EL (cell line): ENCODE results near the gene EFCAB13.

Source experiments
- DNase-seq: peaks from one replicate; pipeline ENCODE4 v3.0.0-alpha.2; 2016

The EFCAB13 gene

GRCh38 chr17:47323382-47324223 lies at the start of gene EFCAB13:
EFCAB13 (plus strand) TSS chr17:47323955; CDS start chr17:47328354, 4,399 bp downstream.
- peak; percentile 91 for DNase-seq

- no peak for DNase-seq
Measured at GRCh38 chr17:47274319-47275069, 49.3 kb upstream of the EFCAB13 start.

DNA sequence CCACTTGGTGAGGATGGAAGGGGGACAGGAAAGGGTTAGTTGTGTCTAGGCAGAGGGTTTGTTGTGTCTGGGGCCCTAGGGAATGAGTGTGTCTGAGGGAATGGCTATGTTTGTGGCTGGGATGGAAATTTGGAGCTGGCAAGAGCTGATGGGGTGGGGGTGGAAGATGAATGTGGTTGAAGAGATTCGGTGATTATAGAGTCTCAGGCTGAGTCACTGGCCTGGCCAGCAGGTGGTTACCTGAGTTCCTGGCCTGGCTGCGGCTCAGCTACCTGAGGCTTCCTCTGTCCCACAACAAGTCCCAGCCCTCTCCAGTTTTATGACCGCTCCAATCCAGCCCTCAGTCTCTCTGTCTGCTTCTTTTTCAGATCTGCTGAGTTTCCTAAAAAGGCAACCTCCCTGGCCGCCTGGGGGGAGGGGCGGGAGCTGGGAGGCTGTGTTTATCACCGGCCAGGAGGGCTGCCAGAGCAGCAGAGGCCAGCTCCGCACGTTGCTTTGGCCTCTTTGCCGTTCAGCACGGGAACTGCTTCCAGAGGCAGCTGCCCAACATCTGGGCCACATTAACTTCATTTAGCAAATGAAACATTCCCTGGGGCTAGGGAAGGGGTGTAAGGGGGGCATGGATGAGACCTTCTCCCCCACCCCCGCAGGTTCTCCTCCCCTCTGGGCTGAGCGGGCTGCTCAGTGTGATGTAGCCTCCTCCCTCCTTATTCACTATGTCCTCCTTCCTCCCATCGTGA lies 48.3 kb upstream of the EFCAB13 start:
- DNase-seq: peak; percentile 75

DNA sequence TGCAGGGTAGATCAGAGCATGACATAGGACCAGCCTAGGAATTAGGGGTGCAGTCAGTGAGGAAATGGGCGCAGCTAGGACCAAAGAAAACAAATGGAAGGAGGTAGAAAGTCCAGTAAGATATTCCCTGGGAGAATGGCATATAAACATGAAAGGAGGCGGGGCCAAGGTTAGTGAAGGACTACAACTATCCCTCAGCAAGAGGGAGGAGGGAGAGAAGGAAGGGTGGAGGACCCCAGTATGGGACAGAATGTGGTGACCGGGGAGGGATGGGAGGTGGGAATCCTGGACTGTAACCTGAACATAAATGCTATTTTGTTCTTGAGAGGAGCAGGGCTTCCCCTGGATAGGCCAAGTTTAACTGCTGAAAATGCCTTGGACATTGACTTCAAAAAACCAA lies 47.3 kb upstream of the EFCAB13 start:
- no peak for DNase-seq

GRCh38 chr17:47276868-47277267 lies 46.9 kb upstream of the EFCAB13 start:
- peak; percentile 76 for DNase-seq

- DNase-seq: no peak
Measured at GRCh38 chr17:47277921-47278320, 45.8 kb upstream of the EFCAB13 start.

DNA sequence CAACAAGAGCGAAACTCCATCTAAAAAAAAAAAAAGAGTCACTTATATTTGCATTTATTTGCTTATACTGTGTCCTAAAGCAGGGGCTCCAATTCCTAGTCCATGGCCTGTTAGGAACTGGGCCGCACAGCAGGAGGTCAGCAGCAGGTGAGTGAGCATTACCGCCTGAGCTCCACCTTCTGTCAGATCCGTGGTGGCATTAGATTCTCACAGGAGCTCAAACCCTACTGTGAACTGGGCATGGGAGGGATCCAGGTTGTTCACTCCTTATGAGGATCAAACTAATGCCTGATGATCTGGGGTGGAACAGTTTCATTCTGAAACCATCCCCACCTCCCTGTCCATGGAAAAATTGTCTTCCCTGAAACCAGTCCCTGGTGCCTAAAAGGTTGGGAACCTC lies 45.2 kb upstream of the EFCAB13 start:
- no peak for DNase-seq

DNA sequence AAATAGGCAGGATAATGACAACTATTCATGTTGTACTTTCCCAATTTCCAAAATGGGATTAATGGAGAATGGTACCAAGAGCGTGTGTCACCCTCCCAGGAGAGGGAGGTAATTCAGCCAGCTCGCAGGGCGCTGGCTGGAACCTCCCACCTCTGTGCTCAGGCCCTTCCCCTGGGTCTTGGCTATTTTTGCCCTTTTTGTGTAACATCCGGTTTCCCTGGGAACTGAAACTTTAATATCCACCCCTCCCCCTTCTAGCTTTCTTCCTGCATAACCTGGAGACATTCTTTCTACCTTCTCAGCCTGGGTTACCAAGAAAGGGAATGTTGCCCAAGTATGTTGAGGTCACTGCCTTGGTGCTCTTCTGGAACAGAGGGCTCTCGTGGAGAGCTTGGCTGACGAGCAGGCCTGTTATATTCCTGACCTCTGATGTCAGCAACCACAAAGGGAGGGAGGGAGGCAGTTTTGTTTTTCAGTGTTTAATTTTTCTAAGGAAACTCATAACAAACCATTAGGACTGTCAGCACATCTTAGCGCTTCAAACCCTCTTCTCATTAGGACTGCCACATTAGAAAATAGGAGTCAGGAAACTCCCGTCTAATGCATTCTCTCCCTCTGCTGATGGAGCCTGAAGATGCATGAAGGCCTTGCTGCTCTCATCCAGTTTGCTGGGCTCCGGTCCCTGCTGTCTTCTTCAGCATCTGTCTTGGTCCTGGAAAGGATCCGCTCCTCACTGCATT lies 44.5 kb upstream of the EFCAB13 start:
- DNase-seq: peak; percentile 99

DNA sequence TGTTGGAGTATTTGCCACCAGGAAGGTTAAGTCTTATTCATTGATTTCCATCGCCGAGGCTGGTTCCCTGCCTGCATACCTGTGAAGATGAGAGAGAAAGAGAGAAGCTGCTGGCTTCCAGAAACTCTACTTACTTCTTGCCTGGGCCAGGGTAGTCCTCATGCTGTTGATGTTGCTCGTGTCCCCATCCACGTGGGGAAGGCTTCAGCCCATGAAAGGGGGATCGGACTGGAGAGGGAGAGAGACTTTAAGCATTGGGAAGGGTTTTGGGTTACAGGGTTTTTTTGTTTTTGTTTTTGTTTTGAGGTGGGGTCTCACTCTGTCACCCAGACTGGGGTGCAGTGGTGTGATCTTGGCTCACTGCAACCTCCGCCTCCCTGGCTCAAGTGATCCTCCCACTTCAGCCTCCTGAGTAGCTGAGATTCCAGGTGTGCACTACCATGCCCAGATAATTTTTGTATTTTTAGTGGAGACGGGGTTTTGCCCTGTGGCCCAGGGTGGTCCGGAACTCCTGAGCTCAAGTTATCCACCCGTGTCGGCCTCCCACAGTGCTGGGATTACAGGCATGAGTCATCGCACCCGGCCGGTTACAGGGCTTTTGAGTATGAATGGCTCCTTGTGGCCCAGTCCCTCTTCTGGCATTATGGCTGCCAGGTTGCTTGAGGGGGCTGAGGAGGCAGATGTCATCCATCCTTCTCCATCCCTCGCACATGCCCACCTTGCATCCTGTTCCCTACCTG lies 43.5 kb upstream of the EFCAB13 start:
- DNase-seq: peak; percentile 63

GRCh38 chr17:47281216-47281615 lies 42.5 kb upstream of the EFCAB13 start:
- DNase-seq: no peak

DNA sequence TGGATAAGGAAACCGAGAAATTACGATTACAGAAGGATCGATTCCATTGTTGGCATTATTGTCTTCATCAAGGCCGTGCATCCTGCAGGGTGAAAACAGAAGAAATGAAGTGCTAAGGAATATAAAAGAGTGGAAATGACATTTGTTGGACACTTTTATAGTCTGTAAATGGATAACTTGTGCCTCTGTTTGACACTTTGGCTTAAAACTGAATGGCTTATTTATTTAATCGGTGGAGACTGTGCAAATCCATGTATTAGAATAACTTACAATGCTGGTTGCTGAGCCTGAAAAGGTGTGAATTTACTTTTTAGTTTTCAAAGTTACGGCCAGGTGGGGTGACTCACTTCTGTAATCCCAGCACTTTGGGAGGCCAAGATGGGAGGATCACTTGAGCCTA lies 38.8 kb upstream of the EFCAB13 start:
- no peak for DNase-seq

DNA sequence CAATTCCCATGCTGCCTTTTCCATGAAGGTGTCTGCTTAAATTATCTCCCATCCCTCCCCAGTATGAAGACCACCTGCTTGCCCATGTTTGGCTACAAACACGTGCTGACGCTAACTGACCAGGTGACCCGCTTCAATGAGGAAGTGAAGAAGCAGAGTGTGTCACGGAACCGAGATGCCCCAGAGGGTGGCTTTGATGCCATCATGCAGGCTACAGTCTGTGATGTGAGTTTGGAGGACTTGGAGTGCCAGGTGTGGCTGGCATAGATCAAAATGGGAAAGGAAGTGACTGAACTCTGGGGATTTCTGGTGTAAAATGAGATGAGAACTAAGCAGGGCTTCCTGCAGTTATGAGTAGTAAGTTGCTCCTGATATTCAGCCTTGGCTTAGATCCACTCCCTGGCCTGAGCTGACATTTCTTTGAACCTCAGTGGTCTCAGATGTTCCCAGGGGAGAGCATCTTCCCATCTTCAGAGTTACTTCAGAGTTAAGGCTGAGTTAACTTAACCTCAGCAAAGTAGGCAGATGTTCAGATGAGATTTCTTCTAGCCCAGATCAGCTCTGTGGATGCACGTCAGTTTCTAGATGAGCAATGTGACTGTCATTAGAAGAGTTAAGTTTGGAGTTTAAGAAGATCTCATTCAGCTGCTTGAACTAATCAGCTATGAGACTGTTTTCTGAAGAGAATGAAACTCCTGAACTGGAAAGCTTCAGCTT lies 37.4 kb upstream of the EFCAB13 start:
- DNase-seq: no peak

GRCh38 chr17:47287068-47287467 lies 36.7 kb upstream of the EFCAB13 start:
- DNase-seq: no peak

GRCh38 chr17:47287639-47288038 lies 36.1 kb upstream of the EFCAB13 start:
- DNase-seq: no peak

DNA sequence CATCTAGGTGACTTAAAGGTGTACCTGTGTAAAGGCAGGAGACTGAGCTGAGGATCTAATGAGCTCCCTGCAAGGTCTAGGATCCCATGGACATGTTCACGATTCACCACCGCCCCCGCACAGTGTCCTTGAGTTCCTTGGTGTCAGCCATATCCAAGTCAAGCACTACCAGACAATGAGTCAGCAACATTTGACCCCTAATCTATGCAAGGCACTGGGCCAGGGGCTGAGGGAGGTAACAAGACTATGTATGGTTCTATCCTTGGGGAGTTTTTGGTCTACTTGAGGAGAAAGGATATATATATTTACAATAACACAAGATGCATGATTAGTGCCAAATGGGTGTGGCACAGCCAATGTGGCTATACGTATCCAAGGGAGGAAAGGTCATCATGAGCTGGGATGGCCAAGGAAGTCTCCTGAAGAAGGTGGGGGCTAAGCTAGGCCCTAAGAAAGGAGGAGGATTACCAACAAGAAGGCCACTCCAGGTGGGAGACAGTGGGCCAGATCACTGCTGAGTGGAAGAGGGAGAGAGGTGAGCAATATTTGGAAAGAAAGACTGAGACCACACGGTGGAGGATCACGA lies 35.1 kb upstream of the EFCAB13 start:
- DNase-seq: peak; percentile 48

DNA sequence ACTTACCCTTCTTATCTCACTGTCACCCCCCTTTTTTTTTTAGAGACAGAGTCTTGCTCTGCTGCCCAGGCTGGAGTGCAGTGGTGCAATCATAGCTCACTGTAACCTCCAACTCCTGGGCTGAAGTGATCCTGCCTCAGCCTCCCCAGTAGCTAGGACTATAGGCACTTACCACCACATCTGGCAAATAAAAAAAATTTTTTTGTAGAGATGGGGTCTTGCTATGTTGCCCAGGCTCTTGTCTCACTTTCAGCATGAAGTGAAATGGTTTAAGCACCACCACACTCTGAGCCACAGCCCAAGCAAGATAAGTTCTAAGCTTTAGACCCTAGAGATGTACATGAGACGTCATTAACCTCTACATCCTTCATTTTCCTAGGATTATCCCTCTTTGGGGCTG lies 34.5 kb upstream of the EFCAB13 start:
- DNase-seq: no peak

GRCh38 chr17:47290870-47291241 lies 32.9 kb upstream of the EFCAB13 start:
- no peak for DNase-seq

- no peak for DNase-seq
Measured at GRCh38 chr17:47291242-47291873, 32.4 kb upstream of the EFCAB13 start.

DNA sequence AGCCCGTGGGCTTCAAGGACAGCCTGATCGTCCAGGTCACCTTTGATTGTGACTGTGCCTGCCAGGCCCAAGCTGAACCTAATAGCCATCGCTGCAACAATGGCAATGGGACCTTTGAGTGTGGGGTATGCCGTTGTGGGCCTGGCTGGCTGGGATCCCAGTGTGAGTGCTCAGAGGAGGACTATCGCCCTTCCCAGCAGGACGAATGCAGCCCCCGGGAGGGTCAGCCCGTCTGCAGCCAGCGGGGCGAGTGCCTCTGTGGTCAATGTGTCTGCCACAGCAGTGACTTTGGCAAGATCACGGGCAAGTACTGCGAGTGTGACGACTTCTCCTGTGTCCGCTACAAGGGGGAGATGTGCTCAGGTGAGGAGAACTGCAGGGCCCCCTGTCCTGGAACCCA lies 31.5 kb upstream of the EFCAB13 start:
- no peak for DNase-seq
